HepG2 (cell line): ENCODE data around the gene SEC62. TPM values are rescaled to one million over a fixed set of nuclear protein-coding genes. Genes with fewer than 3 reads are reported as not detected.

Source experiments
- ATF7-NPFF ChIP-seq: sonication (generic); formaldehyde crosslinking; IDR thresholded peaks from 2 replicates; pipeline ENCODE4 v1.8.1; 2023; ENCODE audit warnings: mild to moderate bottlenecking, low read depth, missing genetic modification reagents, moderate library complexity
- BCL3 ChIP-seq: sonication (generic); formaldehyde crosslinking; IDR thresholded peaks from 2 replicates; pipeline ENCODE4 v1.5.1; 2020; ENCODE audit warnings: mild to moderate bottlenecking, missing genetic modification reagents, moderate library complexity
- CTCF ChIP-seq: sonication (generic); formaldehyde crosslinking; IDR thresholded peaks from 2 replicates; pipeline ENCODE4 v1.5.0; 2020; ENCODE audit warnings: mild to moderate bottlenecking, missing genetic modification reagents, moderate library complexity
- EP300 ChIP-seq, 3 experiments: sonication (generic) in 1 of 3; formaldehyde crosslinking in 1 of 3; IDR thresholded peaks; 2 replicates each; pipeline versions ENCODE4 v1.5.1 to v1.6.1; 2011 to 2020; ENCODE audit warnings: low read depth in 2 of 3, low read length in 2 of 3, borderline replicate concordance in 1 of 3, improper control_type of control experiment in 1 of 3, mild to moderate bottlenecking in 1 of 3, missing genetic modification reagents in 1 of 3, moderate library complexity in 1 of 3
- ERF ChIP-seq: IDR thresholded peaks from 2 replicates; pipeline ENCODE4 v1.6.1; 2018; ENCODE audit warnings: missing biosample characterization, missing genetic modification reagents
- FOSL1 ChIP-seq: sonication (generic); formaldehyde crosslinking; IDR thresholded peaks from 2 replicates; pipeline ENCODE4 v1.9.0; 2021; ENCODE audit warnings: missing genetic modification reagents, borderline replicate concordance
- HOXD1 ChIP-seq: sonication (generic); formaldehyde crosslinking; IDR thresholded peaks from 2 replicates; pipeline ENCODE4 v1.5.0; 2020; ENCODE audit warnings: missing genetic modification reagents
- MBD4 ChIP-seq: IDR thresholded peaks from 2 replicates; pipeline ENCODE4 v1.6.1; 2012; ENCODE audit warnings: low read length, inconsistent platforms, borderline replicate concordance
- NCOA2 ChIP-seq: sonication (generic); formaldehyde crosslinking; IDR thresholded peaks from 2 replicates; pipeline ENCODE4 v1.8.0; 2022; ENCODE audit warnings: inconsistent platforms
- RBM22 ChIP-seq: fragments of 200-400 bp; formaldehyde crosslinking; optimal IDR thresholded peaks from 2 replicates; pipeline ENCODE3; 2017; ENCODE audit warnings: mild to moderate bottlenecking, low read length, moderate library complexity
- SCMH1 ChIP-seq: sonication (generic); formaldehyde crosslinking; IDR thresholded peaks from 2 replicates; pipeline ENCODE4 v1.9.0; 2021; ENCODE audit warnings: missing genetic modification reagents, mild to moderate bottlenecking, borderline replicate concordance
- SOX5 ChIP-seq: IDR thresholded peaks from 2 replicates; pipeline ENCODE4 v1.6.1; 2016; ENCODE audit warnings: borderline replicate concordance
- TCF7 ChIP-seq: sonication (generic); IDR thresholded peaks from 2 replicates; pipeline ENCODE4 v1.6.1; 2016; ENCODE audit warnings: antibody characterized with exemption, low read depth
- ZNF543 ChIP-seq: sonication (generic); formaldehyde crosslinking; IDR thresholded peaks from 2 replicates; pipeline ENCODE4 v1.4.0; 2020; ENCODE audit warnings: mild to moderate bottlenecking, missing genetic modification reagents
- ZNF709 ChIP-seq: sonication (generic); formaldehyde crosslinking; IDR thresholded peaks from 2 replicates; pipeline ENCODE4 v1.5.0; 2020; ENCODE audit warnings: mild to moderate bottlenecking, missing genetic modification reagents
- ZNF770 ChIP-seq: sonication (generic); formaldehyde crosslinking; IDR thresholded peaks from 2 replicates; pipeline ENCODE4 v1.5.0; 2020; ENCODE audit warnings: mild to moderate bottlenecking, missing genetic modification reagents
- polyA plus RNA-seq, 8 experiments: library from polyadenylated mRNA; depleted of rRNA in 3 of 8; stranded (reverse) in 7 of 8; unstranded in 1 of 8; fragments of >200 nt; fragmentation: Illumina TruSeq in 4 of 8; extraction: Trizol in 4 of 8; gene quantifications; 2 replicates each; pipeline versions ENCODE4 v1.2.1 to v1.2.3, GENCODE V29; 2011 to 2016; ENCODE audit warnings: low read depth in 4 of 8, missing spikeins in 1 of 8, mixed read lengths in 1 of 8; ENCODE audit not compliant: insufficient read depth in 1 of 8
- total RNA-seq, 5 experiments: library from RNA; depleted of rRNA; stranded (reverse); fragments of >200 nt; fragmentation: Illumina TruSeq; extraction: Trizol; gene quantifications; 2 replicates each; pipeline ENCODE4 v1.2.3, GENCODE V29; 2016; ENCODE audit warnings: low read depth in 1 of 5
- TF ChIP-seq, protein P1 (sequence below): sonication (generic); formaldehyde crosslinking; IDR thresholded peaks from 2 replicates; pipeline ENCODE4 v1.8.0; 2022; ENCODE audit warnings: missing genetic modification reagents, mild to moderate bottlenecking, borderline replicate concordance
- TF ChIP-seq, protein P2 (sequence below): sonication (generic); formaldehyde crosslinking; IDR thresholded peaks from 2 replicates; pipeline ENCODE4 v1.8.1; 2022; ENCODE audit warnings: mild to moderate bottlenecking, missing genetic modification reagents
- TF ChIP-seq, protein P3 (sequence below): sonication (generic); formaldehyde crosslinking; IDR thresholded peaks from 2 replicates; pipeline ENCODE4 v1.4.0; 2020; ENCODE audit warnings: missing genetic modification reagents

Gene SEC62
- total and polyA plus RNA-seq, 2 of the 13 experiments (the other 11 are each of a cell fraction or from before 2014, with no cell fraction given): 54.0 to 68.7 TPM

DNA sequence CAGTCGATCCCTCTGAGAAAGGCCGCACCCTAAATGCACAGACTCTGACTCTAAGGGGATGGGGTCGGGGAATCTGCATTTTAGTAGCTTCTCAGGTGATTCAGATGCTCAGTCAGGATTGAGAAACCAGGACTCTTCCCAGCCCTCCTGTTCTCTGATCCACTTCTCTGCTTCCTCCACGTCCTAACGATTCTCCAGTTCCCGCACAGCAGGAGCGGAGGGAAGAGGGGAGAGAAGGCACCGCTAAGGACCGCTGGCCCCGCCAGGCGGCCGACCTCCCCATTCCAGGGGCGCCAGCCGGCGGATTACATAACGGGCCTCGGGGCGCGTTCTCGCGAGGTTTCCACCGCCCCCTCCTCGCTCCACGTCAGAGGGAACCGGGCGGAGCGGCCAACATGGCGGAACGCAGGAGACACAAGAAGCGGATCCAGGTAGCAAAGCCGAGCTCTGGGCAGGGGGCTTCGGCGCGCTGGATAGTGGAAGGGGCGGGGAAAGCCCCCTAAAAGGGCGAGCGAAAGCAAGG is at the start of gene SEC62 (continued):
- TF ChIP-seq ZNF770 (no peak), HOXD1 (CRISPR knock-in tag) (peak; percentile 46; the same call in 1 of the 2 replicates), EP300 (IDR thresholded peaks at IDR 0.05; ENCODE audit: low read depth in 2 of 2, low read length in 2 of 2) (0 out of 4 replicates have a peak, but pooled peaks of 1 of the 2 experiments have one; percentile 5), EP300 (CRISPR knock-in tag; IDR thresholded peaks at IDR 0.05; ENCODE audit: borderline replicate concordance) (peak; percentile 43; the same call in 1 of the 2 replicates), ERF (CRISPR knock-in tag) (peak; percentile 82), TCF7 (no peak), SOX5 (peak; percentile 61), SCMH1 (CRISPR knock-in tag) (no peak), NCOA2 (CRISPR knock-in tag) (peak; percentile 55; the same call in 1 of the 2 replicates), ZNF709 (CRISPR knock-in tag) (peak; percentile 74; the same call in 1 of the 2 replicates), RBM22 (no peak), CTCF (CRISPR knock-in tag) (peak; percentile 84), MBD4 (no peak), FOSL1 (no peak), ZNF543 (CRISPR knock-in tag) (no peak), BCL3 (peak; percentile 55; the same call in 1 of the 2 replicates), ATF7-NPFF (CRISPR knock-in tag) (peak; percentile 64; the same call in 1 of the 2 replicates)
- TF ChIP-seq, protein P1, sequence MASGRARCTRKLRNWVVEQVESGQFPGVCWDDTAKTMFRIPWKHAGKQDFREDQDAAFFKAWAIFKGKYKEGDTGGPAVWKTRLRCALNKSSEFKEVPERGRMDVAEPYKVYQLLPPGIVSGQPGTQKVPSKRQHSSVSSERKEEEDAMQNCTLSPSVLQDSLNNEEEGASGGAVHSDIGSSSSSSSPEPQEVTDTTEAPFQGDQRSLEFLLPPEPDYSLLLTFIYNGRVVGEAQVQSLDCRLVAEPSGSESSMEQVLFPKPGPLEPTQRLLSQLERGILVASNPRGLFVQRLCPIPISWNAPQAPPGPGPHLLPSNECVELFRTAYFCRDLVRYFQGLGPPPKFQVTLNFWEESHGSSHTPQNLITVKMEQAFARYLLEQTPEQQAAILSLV (CRISPR knock-in tag): no peak
- TF ChIP-seq, protein P2, sequence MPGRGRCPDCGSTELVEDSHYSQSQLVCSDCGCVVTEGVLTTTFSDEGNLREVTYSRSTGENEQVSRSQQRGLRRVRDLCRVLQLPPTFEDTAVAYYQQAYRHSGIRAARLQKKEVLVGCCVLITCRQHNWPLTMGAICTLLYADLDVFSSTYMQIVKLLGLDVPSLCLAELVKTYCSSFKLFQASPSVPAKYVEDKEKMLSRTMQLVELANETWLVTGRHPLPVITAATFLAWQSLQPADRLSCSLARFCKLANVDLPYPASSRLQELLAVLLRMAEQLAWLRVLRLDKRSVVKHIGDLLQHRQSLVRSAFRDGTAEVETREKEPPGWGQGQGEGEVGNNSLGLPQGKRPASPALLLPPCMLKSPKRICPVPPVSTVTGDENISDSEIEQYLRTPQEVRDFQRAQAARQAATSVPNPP (CRISPR knock-in tag): peak; percentile 93
- TF ChIP-seq, protein P3, sequence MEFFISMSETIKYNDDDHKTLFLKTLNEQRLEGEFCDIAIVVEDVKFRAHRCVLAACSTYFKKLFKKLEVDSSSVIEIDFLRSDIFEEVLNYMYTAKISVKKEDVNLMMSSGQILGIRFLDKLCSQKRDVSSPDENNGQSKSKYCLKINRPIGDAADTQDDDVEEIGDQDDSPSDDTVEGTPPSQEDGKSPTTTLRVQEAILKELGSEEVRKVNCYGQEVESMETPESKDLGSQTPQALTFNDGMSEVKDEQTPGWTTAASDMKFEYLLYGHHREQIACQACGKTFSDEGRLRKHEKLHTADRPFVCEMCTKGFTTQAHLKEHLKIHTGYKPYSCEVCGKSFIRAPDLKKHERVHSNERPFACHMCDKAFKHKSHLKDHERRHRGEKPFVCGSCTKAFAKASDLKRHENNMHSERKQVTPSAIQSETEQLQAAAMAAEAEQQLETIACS (CRISPR knock-in tag): peak; percentile 57; the same call in 1 of the 2 replicates
